T-helper 1 cell treated with Interleukin-12 subunit alpha and Interleukin-12 subunit beta and Interleukin-4 antibody, amounts not matched to agents 30 μg/mL and 1 μg/mL, for 36 hours (primary cell): ENCODE measurements around the gene PACRG.

Experiments
- H3K27ac Mint-ChIP-seq: one replicate; pipeline ENCODE4 v1.8.0; 2021; ENCODE audit warnings: mild to moderate bottlenecking, mixed read lengths
- H3K27me3 Mint-ChIP-seq: one replicate; pipeline ENCODE4 v1.8.0; 2021; ENCODE audit warnings: low read depth, mixed read lengths
- H3K36me3 Mint-ChIP-seq: one replicate; pipeline ENCODE4 v1.8.0; 2021; ENCODE audit warnings: low read depth, mixed read lengths
- H3K4me1 Mint-ChIP-seq: one replicate; pipeline ENCODE4 v1.8.0; 2021; ENCODE audit warnings: low read depth, mixed read lengths
- H3K4me3 Mint-ChIP-seq: one replicate; pipeline ENCODE4 v1.8.0; 2021; ENCODE audit warnings: mild to moderate bottlenecking, moderate library complexity, mixed read lengths
- H3K9me3 Mint-ChIP-seq: one replicate; pipeline ENCODE4 v1.8.0; 2021; ENCODE audit warnings: mixed read lengths

Gene PACRG

DNA sequence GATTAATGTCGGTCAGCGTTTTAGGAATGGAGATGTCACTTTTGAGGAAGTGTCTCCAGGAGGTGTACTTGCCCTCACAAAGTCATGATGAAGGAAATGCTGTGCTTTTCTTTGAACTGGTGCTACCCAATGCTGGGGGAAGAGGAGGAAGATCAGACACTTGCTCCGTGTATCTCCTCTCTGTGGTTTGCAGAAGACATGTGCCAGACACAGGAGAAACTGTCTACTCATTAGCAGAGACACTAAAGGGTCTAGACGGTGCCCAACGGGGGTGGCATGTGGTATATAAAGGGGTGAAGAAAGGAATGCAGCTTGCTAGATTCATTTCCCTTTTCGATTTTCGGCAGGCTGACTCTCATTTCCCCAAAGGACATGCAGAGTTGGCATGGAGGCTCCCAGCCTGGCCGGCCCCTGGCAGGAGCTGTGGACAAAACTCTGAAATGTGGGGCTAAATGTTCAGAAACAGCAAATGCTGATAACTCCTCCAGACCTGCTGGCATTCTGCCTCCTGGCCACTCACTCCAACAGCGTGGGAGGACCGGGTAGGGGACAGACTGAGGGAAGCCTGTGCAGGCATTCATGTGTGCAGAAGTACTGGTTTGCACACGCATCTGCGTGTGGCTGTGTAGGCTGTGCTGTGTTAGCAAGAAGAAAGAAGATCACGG, 627.1 kb downstream of the PACRG start:
- H3K36me3 Mint-ChIP-seq = no peaks in the 10 kb centered on the region
- H3K27ac Mint-ChIP-seq = no peak overlapping the region
- no peak overlapping the region for H3K4me3 Mint-ChIP-seq
- H3K9me3 Mint-ChIP-seq = no peaks in the 10 kb centered on the region
- no peaks in the 10 kb centered on the region for H3K27me3 Mint-ChIP-seq
- no peaks in the 10 kb centered on the region for H3K4me1 Mint-ChIP-seq

DNA sequence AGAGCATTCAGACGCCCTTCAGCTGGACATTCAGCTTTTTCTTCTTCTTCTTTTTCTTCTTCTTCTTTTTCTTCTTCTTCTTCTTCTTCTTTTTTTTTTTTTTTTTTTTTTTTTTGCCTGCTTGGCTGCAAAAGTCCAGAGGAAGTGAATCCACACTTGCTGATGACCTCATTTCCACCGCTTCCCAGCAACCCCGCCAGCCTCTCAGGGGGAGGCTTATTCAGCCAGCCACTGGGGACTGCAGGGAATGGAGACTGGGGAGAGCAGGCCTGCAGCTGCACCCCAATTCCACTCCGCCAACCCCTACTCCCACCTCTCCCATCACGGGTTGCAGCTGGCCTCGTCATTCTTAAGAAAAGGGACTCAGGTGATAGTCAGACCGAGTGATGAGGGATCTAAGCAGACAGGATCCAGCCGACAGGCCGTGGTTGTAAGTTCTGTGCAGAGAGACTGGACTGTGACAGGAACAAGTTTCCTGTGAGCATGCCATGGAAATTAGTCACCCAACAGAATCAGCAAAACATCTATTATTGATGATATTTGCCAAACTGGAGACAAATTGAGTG, 627.7 kb downstream of the PACRG start:
- H3K36me3 Mint-ChIP-seq = no peaks in the 10 kb centered on the region
- no peak overlapping the region for H3K27ac Mint-ChIP-seq
- no peaks in the 10 kb centered on the region for H3K4me1 Mint-ChIP-seq
- H3K9me3 Mint-ChIP-seq = no peaks in the 10 kb centered on the region
- H3K4me3 Mint-ChIP-seq = no peak overlapping the region
- H3K27me3 Mint-ChIP-seq = no peaks in the 10 kb centered on the region

DNA sequence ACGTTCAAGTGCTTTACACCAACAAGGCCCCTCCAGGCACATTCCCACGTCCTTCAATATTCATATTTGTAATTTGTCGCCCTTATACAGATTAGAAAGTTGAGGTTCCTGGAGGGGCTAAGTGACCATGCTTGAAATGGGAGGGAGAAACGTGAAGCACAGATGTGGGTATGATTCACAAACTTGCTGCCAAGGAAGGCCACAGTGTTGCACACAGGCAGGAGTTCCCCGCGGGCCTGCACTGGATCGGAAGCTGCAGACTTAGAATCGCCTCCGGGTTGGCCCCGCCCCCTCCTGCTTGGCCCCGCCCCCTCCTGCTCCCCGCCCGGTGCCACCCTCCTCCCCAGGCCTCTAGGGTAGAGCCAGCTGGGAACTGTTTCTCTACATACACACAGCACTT, 628.5 kb downstream of the PACRG start:
- H3K27me3 Mint-ChIP-seq = no peaks in the 10 kb centered on the region
- H3K4me3 Mint-ChIP-seq = no peak overlapping the region
- no peaks in the 10 kb centered on the region for H3K4me1 Mint-ChIP-seq
- H3K27ac Mint-ChIP-seq = no peak overlapping the region
- H3K36me3 Mint-ChIP-seq = no peaks in the 10 kb centered on the region
- no peaks in the 10 kb centered on the region for H3K9me3 Mint-ChIP-seq

DNA sequence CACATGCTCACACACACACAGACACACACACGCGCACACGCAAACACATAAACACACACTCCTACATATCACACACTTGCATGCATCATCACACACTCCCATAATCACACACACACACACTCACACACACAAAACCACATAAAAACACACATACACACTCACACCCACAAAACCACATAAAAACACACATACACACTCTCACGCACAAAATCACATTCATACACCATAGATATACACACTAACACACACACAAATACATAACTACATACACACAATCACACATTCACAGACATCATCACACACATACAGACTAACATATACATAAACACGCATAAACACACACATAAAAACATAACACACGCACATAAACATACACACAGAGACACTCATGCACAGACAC, 629.0 kb downstream of the PACRG start:
- Mint-ChIP-seq H3K9me3 (no peaks in the 10 kb centered on the region), H3K4me3 (no peak overlapping the region), H3K36me3 (no peaks in the 10 kb centered on the region), H3K27me3 (no peaks in the 10 kb centered on the region), H3K27ac (no peak overlapping the region), H3K4me1 (no peaks in the 10 kb centered on the region)

DNA sequence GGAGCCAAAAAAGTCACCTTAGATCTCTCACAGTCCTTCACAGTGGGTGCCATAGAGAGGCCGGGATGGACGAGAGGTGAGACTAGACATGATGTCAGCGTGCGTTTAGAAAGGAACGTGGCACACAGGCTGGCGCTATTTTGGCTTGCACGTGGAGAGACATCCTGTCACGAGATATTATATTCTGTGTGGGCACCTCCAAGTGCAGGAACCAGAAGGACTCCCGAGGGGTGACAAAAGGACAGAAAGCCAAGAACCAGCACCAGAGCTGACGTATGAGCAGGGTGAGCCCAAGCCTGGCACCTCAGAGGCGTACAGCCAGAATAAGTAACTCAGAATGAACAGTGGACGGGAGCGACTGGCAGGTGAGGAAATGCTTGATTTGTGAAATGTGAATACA, 636.9 kb downstream of the PACRG start:
- H3K27ac Mint-ChIP-seq = no peak overlapping the region
- H3K4me1 Mint-ChIP-seq = no peaks in the 10 kb centered on the region

More for the DNA sequence above, 636.9 kb downstream of the PACRG start:
- peaks cover 8% of the 10 kb centered on the region for H3K27me3 Mint-ChIP-seq
- H3K4me3 Mint-ChIP-seq = no peak overlapping the region
- no peaks in the 10 kb centered on the region for H3K36me3 Mint-ChIP-seq
- H3K9me3 Mint-ChIP-seq = no peaks in the 10 kb centered on the region
